GM21390 (cell line): ENCODE data around the gene ANKRD44.

Experiments used
- ATAC-seq: cut with Tn5 transposase; IDR thresholded peaks from one replicate; pipeline ENCODE4 v1.9.1; 2021; ENCODE audit not compliant: unreplicated experiment

ANKRD44 gene

GRCh38 chr2:196967775-196968174 lies 342.8 kb downstream of the ANKRD44 start:
- ATAC-seq, result no peak

GRCh38 chr2:196967116-196967515 lies 343.5 kb downstream of the ANKRD44 start:
- no peak for ATAC-seq

- ATAC-seq, result no peak
Observed at GRCh38 chr2:196966061-196966460, 344.5 kb downstream of the ANKRD44 start.

GRCh38 chr2:196965651-196966050 lies 344.9 kb downstream of the ANKRD44 start:
- no peak for ATAC-seq

- ATAC-seq, result no peak
Observed at GRCh38 chr2:196963961-196964360, 346.6 kb downstream of the ANKRD44 start.

- ATAC-seq, result no peak
Observed at GRCh38 chr2:196963043-196963442, 347.5 kb downstream of the ANKRD44 start.

- no peak for ATAC-seq
Observed at GRCh38 chr2:196962325-196962724, 348.3 kb downstream of the ANKRD44 start.

GRCh38 chr2:196961889-196962288 lies 348.7 kb downstream of the ANKRD44 start:
- ATAC-seq, result peak; percentile 100

- no peak for ATAC-seq
Observed at GRCh38 chr2:196959734-196960338, 350.7 kb downstream of the ANKRD44 start.

- no peak for ATAC-seq
Observed at GRCh38 chr2:196959281-196959680, 351.3 kb downstream of the ANKRD44 start.

GRCh38 chr2:196957881-196958525 lies 352.6 kb downstream of the ANKRD44 start:
- no peak for ATAC-seq

- ATAC-seq, result no peak
Observed at GRCh38 chr2:196957442-196957841, 353.1 kb downstream of the ANKRD44 start.

GRCh38 chr2:196956069-196956468 lies 354.5 kb downstream of the ANKRD44 start:
- no peak for ATAC-seq

GRCh38 chr2:196955036-196955435 lies 355.5 kb downstream of the ANKRD44 start:
- no peak for ATAC-seq

- no peak for ATAC-seq
Observed at GRCh38 chr2:196954001-196954400, 356.6 kb downstream of the ANKRD44 start.

- ATAC-seq, result no peak
Observed at GRCh38 chr2:196952936-196953335, 357.6 kb downstream of the ANKRD44 start.

- ATAC-seq, result no peak
Observed at GRCh38 chr2:196951973-196952372, 358.6 kb downstream of the ANKRD44 start.

GRCh38 chr2:196949116-196949515 lies 361.5 kb downstream of the ANKRD44 start:
- no peak for ATAC-seq

GRCh38 chr2:196944570-196944969 lies 366.0 kb downstream of the ANKRD44 start:
- peak; percentile 92 for ATAC-seq

GRCh38 chr2:196941398-196942078 lies 369.0 kb downstream of the ANKRD44 start:
- no peak for ATAC-seq

GRCh38 chr2:196939371-196939770 lies 371.2 kb downstream of the ANKRD44 start:
- no peak for ATAC-seq
